Fibroblast of upper back skin (primary cell): Measurements from ENCODE around the gene DNAH9.

ENCODE experiments used
- DNase-seq: peaks from one replicate; pipeline ENCODE4 v3.0.0-alpha.2; 2013

DNAH9 gene

DNA sequence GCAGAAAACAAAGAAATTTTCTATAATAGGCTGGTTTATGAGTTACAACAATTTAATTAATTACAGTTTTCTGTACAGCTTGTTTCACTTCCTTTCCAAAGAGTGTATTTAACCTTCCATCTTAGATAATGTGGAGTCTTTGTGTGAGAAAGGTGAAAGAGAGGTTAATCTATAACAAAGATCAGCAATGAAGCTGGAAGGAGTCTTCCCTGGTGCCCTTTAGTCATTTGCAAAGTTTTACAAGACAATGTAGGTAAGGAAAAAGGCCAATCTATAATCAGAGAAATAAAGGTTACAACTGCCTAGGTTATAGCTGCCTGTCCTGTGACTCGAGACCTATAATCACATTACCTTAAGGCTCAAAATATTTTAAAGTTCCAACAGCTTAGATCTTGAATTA lies 257.0 kb downstream of the DNAH9 start:
- DNase-seq, result no peak

- no peak for DNase-seq
Observed at GRCh38 chr17:11857006-11857405, 258.7 kb downstream of the DNAH9 start.

DNA sequence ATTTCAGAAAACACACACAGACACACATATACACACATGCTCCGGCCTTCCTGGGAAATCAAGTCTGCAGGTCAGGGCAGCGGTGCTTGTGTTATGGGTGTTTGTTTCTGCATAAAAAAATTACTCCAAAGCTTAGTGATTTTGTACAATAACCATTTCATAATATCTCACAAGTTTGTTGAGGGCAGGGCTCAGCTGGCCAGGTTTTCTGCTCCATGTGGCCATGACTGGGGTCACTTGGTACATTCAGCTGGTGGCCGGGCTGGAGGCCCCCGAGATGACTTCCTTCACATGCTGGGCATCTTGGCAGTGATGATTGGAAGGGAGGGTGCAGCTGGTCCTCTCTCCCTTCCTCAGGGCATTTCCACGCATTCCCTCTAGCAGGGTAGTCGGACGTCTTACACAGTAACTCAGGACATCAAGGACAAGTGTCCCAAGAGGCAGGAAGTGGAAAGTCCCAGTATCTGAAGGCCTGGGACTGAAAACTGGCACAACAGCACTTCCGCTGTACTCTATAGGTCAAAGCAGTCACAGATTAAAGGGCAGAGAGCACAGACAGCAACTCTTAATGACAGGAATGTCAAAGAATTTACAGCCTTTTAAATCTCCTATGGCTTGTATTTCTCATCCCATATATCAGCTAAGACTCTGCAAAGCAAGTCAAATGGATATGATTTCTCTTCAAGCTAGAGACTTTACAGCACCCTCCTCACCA lies 271.6 kb downstream of the DNAH9 start:
- DNase-seq, result no peak

GRCh38 chr17:11871773-11872172 lies 273.5 kb downstream of the DNAH9 start:
- no peak for DNase-seq

- no peak for DNase-seq
Observed at GRCh38 chr17:11874756-11875155, 276.5 kb downstream of the DNAH9 start.

- no peak for DNase-seq
Observed at GRCh38 chr17:11880714-11881113, 282.4 kb downstream of the DNAH9 start.

DNA sequence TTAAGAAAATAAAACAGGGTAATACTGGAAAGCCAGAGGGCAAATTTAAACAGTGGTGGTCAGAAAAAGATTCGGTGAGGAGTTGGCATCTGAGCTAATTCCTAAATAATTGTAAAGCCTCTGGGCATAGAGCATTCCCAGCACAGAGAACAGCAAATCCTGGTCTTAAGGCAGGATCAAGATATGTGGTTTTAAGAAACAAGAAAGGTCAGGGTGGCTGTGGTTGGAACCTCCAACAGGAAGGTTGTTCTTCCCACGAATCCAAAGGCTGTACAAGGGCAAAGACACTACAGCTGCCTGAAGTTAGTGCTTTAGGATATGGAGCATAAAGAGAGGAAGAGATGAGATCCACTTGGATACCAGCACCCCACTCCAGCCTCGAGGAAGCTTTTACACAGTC lies 284.4 kb downstream of the DNAH9 start:
- DNase-seq, result no peak

GRCh38 chr17:11885051-11885450 lies 286.8 kb downstream of the DNAH9 start:
- DNase-seq, result no peak

DNA sequence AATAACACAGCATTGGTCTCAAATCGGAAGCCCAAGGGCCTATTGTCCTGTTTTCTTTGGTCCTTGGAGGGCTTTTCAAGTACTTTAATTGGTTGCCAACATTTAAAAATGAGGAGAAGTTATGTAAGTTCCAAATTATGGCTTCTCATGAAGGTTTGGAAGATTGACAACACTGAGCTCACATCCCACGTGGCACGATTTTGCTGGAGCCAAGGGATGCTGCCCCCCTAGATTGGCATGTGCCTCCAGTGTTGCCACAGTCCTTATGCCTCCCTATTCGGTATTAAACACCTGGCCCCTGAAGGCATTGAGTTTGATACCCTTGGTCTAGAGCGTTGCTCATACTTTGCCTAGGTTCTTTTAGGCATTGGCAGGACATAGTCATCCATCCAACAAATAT lies 291.0 kb downstream of the DNAH9 start:
- no peak for DNase-seq

DNA sequence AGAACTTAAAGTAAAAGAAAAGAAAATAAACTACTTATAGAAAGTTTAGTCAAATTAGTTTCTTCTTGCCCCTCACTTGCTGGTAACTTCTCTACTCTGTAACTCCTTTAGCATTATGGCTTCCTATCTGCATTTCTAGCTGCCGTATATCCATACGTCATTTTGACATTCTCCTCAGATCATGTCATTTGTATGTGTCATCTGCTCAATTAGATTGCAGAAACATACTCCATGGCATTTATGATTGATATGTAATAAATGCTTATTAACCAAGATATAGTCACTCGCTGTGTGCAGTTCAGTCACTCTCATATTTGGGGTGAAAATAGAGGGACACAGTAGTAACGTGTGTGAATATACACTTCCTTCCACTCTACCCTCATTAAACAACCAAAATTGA lies 295.6 kb downstream of the DNAH9 start:
- DNase-seq, result no peak

DNA sequence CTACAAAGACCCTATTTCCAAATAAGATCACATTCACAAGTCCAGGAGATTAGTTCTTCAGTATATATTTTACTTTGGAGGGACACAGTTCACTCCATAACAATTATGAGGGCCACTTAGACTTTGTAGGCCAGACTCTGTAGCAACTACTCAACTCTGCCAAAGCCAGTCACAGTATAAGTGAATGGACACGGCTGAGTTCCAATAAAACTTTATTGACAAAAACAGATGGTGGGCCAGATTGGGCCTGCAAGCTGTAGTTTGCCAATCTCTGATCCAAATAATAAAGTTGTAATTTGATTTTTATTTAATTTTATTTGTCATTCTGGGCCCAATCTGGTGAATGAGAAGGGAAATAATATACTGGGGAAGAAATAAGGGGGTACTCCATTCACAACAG lies 297.9 kb downstream of the DNAH9 start:
- DNase-seq, result no peak

- DNase-seq, result peak; percentile 11
Observed at GRCh38 chr17:11898526-11899235, 300.4 kb downstream of the DNAH9 start.

- DNase-seq, result peak; percentile 12
Observed at GRCh38 chr17:11899537-11899942, 301.3 kb downstream of the DNAH9 start.

DNA sequence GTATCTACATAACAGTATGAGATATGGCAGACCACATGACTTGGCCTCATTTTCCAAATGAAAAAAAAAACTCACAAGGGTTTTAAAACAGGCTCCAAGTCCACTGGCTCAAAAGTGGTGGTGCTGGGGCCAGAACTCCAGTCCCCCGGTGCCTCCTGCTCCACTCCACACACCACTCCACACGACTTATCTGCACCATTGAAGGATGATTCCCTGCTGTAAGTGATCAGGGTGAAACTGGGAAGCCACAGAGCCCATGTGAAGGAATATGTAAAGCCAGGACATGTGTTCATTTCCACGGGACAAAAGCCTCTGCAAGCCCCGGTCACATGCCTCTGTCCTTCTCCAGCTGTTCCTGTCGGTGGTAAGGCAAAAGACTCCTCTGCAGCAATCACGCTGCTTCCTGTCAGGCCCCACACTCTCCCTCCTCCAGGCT lies 301.8 kb downstream of the DNAH9 start:
- DNase-seq, result no peak

- DNase-seq, result no peak
Observed at GRCh38 chr17:11900655-11901054, 302.4 kb downstream of the DNAH9 start.

DNA sequence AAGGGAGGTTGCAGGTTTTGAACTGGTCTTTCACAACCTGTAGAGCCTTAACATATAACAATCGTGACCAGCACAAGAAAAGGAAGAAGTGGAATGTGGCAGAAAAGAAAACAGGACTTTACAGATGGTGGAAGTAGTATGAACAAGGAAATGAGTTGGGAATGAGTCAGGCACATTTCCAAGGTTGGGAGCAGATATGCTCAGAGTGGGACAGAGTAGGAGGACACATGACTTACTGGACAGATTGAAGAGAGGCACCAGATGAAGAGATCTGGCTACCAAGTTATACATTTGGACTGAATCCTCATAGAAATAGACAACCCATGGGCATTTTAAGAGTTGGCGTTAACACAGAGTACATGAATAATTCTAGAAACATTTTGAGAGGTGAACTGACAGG lies 303.7 kb downstream of the DNAH9 start:
- DNase-seq, result no peak

DNA sequence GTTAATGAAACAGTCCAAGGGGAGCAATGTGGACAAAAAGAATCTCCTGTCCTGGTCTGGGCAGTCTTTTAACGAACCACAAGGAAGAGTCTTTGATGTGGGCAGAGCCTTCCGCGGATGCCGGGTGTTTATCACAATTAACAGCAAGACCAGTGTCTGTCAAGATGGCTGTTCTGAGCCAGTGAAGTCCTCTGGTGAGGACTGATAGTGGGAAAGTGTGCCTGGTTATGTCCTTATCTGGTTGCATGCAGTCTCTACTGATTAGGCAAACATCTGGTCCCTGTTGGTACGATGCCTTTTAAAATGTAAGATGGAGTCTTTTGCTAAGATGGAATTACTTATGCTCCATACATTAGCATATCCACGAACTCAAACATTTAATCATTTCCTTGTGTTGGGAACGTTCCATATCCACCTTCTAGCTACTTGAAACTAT lies 310.5 kb downstream of the DNAH9 start:
- DNase-seq, result no peak

DNA sequence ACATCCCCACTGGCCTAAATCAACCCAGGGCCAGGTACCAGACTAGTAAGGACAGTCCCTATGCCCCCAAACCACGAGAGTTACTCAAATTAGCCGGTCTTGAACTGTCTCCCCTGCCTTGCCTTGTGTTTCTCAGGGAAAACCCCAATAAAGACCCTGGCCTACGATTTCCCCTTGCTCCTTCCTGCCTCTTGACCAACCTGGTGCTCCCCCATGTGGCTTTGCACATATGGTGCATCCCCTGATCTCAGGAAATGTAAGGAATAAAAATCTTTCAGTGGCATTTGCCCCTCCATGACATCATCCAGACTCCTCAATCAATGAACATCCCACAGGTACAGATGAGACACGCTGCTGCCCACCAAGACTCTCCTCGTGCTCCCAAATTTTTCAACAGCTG lies 311.1 kb downstream of the DNAH9 start:
- DNase-seq, result no peak

GRCh38 chr17:11916091-11916490 lies 317.8 kb downstream of the DNAH9 start:
- no peak for DNase-seq

- no peak for DNase-seq
Observed at GRCh38 chr17:11917415-11917814, 319.1 kb downstream of the DNAH9 start.

GRCh38 chr17:11921296-11921695 lies 323.0 kb downstream of the DNAH9 start:
- DNase-seq, result no peak

DNA sequence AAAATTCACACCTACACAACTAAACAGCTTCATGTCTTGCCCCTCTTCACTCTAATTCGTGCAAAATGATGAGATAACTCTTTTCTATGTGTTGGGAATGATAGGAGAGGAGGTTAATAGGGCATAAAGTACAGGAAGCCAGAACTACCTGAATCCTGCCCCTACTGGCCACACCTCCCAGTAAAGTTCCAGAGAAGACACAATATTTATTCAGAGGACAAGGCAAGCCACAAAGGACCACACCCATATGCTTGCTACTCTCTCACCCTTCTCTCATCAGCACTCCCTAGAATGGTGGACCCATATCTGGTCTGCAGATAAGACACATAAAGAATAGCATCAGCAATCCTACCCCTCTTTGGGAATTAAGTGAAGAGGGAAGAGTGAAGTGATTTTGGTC lies 324.4 kb downstream of the DNAH9 start:
- no peak for DNase-seq

DNA sequence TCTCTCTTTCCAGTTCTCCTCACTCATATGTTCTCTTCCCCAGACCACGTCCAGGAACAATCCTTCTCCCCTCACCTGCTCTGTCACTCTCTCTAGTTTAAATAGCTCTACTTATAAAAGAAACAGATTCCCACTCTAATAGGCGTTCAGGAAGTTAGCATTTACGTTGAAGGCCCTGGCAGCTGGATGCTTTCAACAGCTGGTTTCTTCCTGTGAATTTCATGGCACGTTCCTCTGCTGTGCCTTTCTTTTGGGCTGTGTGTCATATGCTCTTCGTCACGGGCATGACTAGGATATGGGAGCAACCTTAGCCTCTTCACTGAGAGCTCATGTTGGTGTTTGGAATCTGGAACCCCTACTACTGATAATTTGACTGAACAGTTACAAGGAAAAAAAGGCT lies 325.8 kb downstream of the DNAH9 start:
- DNase-seq, result no peak

GRCh38 chr17:11925262-11926021 lies 327.2 kb downstream of the DNAH9 start:
- DNase-seq, result no peak
